Mesendoderm (in vitro differentiated cells): ENCODE data around the gene HNRNPUL1.

Source experiments
- DNase-seq: peaks from one replicate; pipeline ENCODE4 v3.0.0; 2013
- H2AK5ac ChIP-seq: 2 replicates; pipeline ENCODE4 v1.6.1; 2013; ENCODE audit warnings: low read length, inconsistent platforms
- H2BK120ac ChIP-seq: 2 replicates; pipeline ENCODE4 v1.6.1; 2013; ENCODE audit warnings: low read depth, mild to moderate bottlenecking, low read length, moderate library complexity, mixed read lengths
- H2BK15ac ChIP-seq: replicated peaks from 2 replicates; pipeline ENCODE4 v1.6.1; 2013; ENCODE audit warnings: low read depth, mild to moderate bottlenecking, moderate library complexity
- H2BK5ac ChIP-seq: 2 replicates; pipeline ENCODE4 v1.6.1; 2013; ENCODE audit warnings: low read length, inconsistent platforms
- H3K18ac ChIP-seq: 2 replicates; pipeline ENCODE4 v1.6.1; 2013; ENCODE audit warnings: mild to moderate bottlenecking, low read length, mixed read lengths
- H3K23ac ChIP-seq: one replicate; pipeline ENCODE4 v1.6.1; 2013; ENCODE audit warnings: low read length
- H3K27ac ChIP-seq: 2 replicates; pipeline ENCODE4 v1.5.1; 2013; ENCODE audit warnings: low read depth, mild to moderate bottlenecking, inconsistent platforms, low read length, moderate library complexity
- H3K27me3 ChIP-seq: 2 replicates; pipeline ENCODE4 v1.6.1; 2013; ENCODE audit warnings: low read length, control low read depth, mild to moderate bottlenecking, inconsistent platforms; ENCODE audit not compliant: insufficient read depth, poor library complexity
- H3K36me3 ChIP-seq: 2 replicates; pipeline ENCODE4 v1.6.1; 2013; ENCODE audit warnings: low read length, inconsistent platforms; ENCODE audit not compliant: control insufficient read depth, insufficient read depth
- H3K4ac ChIP-seq: one replicate; pipeline ENCODE4 v1.6.1; 2013; ENCODE audit warnings: low read depth, mild to moderate bottlenecking, low read length, moderate library complexity
- H3K4me1 ChIP-seq: 2 replicates; pipeline ENCODE4 v1.6.1; 2013; ENCODE audit warnings: low read depth, low read length, inconsistent platforms; ENCODE audit not compliant: control insufficient read depth
- H3K4me2 ChIP-seq: 2 replicates; pipeline ENCODE4 v1.6.1; 2013; ENCODE audit warnings: low read length
- H3K4me3 ChIP-seq: 2 replicates; pipeline ENCODE4 v1.5.1; 2013; ENCODE audit warnings: mild to moderate bottlenecking, low read length
- H3K56ac ChIP-seq: one replicate; pipeline ENCODE4 v1.6.1; 2013; ENCODE audit warnings: low read length
- H3K79me1 ChIP-seq: 2 replicates; pipeline ENCODE4 v1.6.1; 2013; ENCODE audit warnings: low read length, inconsistent platforms
- H3K79me2 ChIP-seq: 2 replicates; pipeline ENCODE4 v1.6.1; 2013; ENCODE audit warnings: mild to moderate bottlenecking, low read length; ENCODE audit not compliant: control insufficient read depth, insufficient read depth
- H3K9ac ChIP-seq: 2 replicates; pipeline ENCODE4 v1.6.1; 2013; ENCODE audit warnings: low read length, inconsistent platforms
- H4K5ac ChIP-seq: one replicate; pipeline ENCODE4 v1.6.1; 2013; ENCODE audit warnings: low read length
- H4K8ac ChIP-seq: one replicate; pipeline ENCODE4 v1.6.1; 2013; ENCODE audit warnings: low read depth, mild to moderate bottlenecking, control low read depth, low read length, moderate library complexity
- WGBS: extraction: QIAGEN DNeasy Blood & Tissue Kit; methylation state at CpG from one replicate; pipeline ENCODE4 v1.1.7; 2013; ENCODE audit warnings: low lambda C conversion rate, missing lambda C conversion rate; ENCODE audit not compliant: insufficient coverage; ENCODE audit errors: extremely low coverage; 5-methylcytosine and 5-hydroxymethylcytosine counted together

The HNRNPUL1 gene

GRCh38 chr19:41294393-41294792, 30.2 kb downstream of the HNRNPUL1 start:
- Histone ChIP-seq H3K9ac (no peak overlapping the region), H3K79me2 (no peaks in the 10 kb centered on the region), H3K56ac (no peak overlapping the region), H3K79me1 (peaks cover 20% of the 10 kb centered on the region), H3K4me3 (no peak overlapping the region), H4K5ac (no peak overlapping the region), H3K18ac (no peak overlapping the region), H3K27ac (no peak overlapping the region), H2BK15ac (no peak overlapping the region), H4K8ac (no peak overlapping the region), H3K23ac (no peak overlapping the region), H3K4me2 (no peak overlapping the region), H3K4me1 (no peaks in the 10 kb centered on the region), H3K4ac (no peak overlapping the region), H2BK120ac (no peak overlapping the region), H3K36me3 (peaks cover 61% of the 10 kb centered on the region), H2BK5ac (no peak overlapping the region), H3K27me3 (no peaks in the 10 kb centered on the region), H2AK5ac (no peak overlapping the region)
- no peak for DNase-seq
- WGBS = no CpG with 5 or more reads among the region's 10 CpGs

- Histone ChIP-seq H3K27ac (no peak overlapping the region), H2BK5ac (no peak overlapping the region), H3K4me1 (no peaks in the 10 kb centered on the region), H3K79me2 (no peaks in the 10 kb centered on the region), H3K79me1 (peaks cover 22% of the 10 kb centered on the region), H3K23ac (no peak overlapping the region), H3K4me2 (no peak overlapping the region), H2BK120ac (no peak overlapping the region), H3K36me3 (peaks cover 68% of the 10 kb centered on the region), H2BK15ac (no peak overlapping the region), H3K56ac (no peak overlapping the region), H3K18ac (no peak overlapping the region), H3K27me3 (no peaks in the 10 kb centered on the region), H3K9ac (no peak overlapping the region), H3K4me3 (no peak overlapping the region), H3K4ac (no peak overlapping the region), H2AK5ac (no peak overlapping the region), H4K5ac (no peak overlapping the region), H4K8ac (no peak overlapping the region)
- no peak for DNase-seq
- no CpG with 5 or more reads among the region's 6 CpGs for WGBS
These were observed 31.3 kb downstream of the HNRNPUL1 start for GRCh38 chr19:41295499-41295898.

GRCh38 chr19:41296433-41296871, 32.3 kb downstream of the HNRNPUL1 start:
- no peak overlapping the region for H2BK120ac ChIP-seq
- H3K23ac ChIP-seq = no peak overlapping the region
- no CpG with 5 or more reads among the region's 2 CpGs for WGBS
- no peak overlapping the region for H3K18ac ChIP-seq
- no peaks in the 10 kb centered on the region for H3K4me1 ChIP-seq
- DNase-seq = no peak
- no peaks in the 10 kb centered on the region for H3K79me2 ChIP-seq
- H2BK5ac ChIP-seq = no peak overlapping the region
- H3K27ac ChIP-seq = no peak overlapping the region
- no peak overlapping the region for H3K9ac ChIP-seq
- no peak overlapping the region for H2BK15ac ChIP-seq
- H3K4me3 ChIP-seq = no peak overlapping the region
- no peak overlapping the region for H3K4me2 ChIP-seq
- no peak overlapping the region for H4K8ac ChIP-seq
- H3K27me3 ChIP-seq = no peaks in the 10 kb centered on the region
- no peak overlapping the region for H4K5ac ChIP-seq
- H3K4ac ChIP-seq = no peak overlapping the region
- no peak overlapping the region for H2AK5ac ChIP-seq
- H3K56ac ChIP-seq = no peak overlapping the region
- H3K36me3 ChIP-seq = peaks cover 66% of the 10 kb centered on the region
- peaks cover 20% of the 10 kb centered on the region for H3K79me1 ChIP-seq

- no peaks in the 10 kb centered on the region for H3K27me3 ChIP-seq
- no peak overlapping the region for H3K56ac ChIP-seq
- H3K9ac ChIP-seq = no peak overlapping the region
- no peak for DNase-seq
- H3K4ac ChIP-seq = no peak overlapping the region
- H3K23ac ChIP-seq = no peak overlapping the region
- no peaks in the 10 kb centered on the region for H3K4me1 ChIP-seq
- H2BK5ac ChIP-seq = no peak overlapping the region
- no peak overlapping the region for H2BK15ac ChIP-seq
- no CpG with 5 or more reads among the region's 7 CpGs for WGBS
- H2BK120ac ChIP-seq = no peak overlapping the region
- H3K18ac ChIP-seq = no peak overlapping the region
- H3K36me3 ChIP-seq = peaks cover 62% of the 10 kb centered on the region
- H3K79me2 ChIP-seq = no peaks in the 10 kb centered on the region
- H4K5ac ChIP-seq = no peak overlapping the region
- H3K4me3 ChIP-seq = no peak overlapping the region
- H3K4me2 ChIP-seq = no peak overlapping the region
- H3K79me1 ChIP-seq = peaks cover 17% of the 10 kb centered on the region
- no peak overlapping the region for H3K27ac ChIP-seq
- H4K8ac ChIP-seq = no peak overlapping the region
- H2AK5ac ChIP-seq = no peak overlapping the region
These were observed 33.6 kb downstream of the HNRNPUL1 start for GRCh38 chr19:41297628-41298347.

- Histone ChIP-seq H4K5ac (no peak overlapping the region), H2AK5ac (no peak overlapping the region), H2BK5ac (no peak overlapping the region), H2BK120ac (no peak overlapping the region), H3K4me2 (no peak overlapping the region), H3K56ac (no peak overlapping the region), H3K18ac (no peak overlapping the region), H3K27me3 (no peaks in the 10 kb centered on the region), H3K36me3 (peaks cover 62% of the 10 kb centered on the region), H3K4me1 (no peaks in the 10 kb centered on the region), H3K4ac (no peak overlapping the region), H3K79me2 (no peaks in the 10 kb centered on the region), H3K79me1 (peaks cover 17% of the 10 kb centered on the region), H4K8ac (no peak overlapping the region), H2BK15ac (no peak overlapping the region), H3K23ac (no peak overlapping the region), H3K9ac (no peak overlapping the region), H3K4me3 (no peak overlapping the region), H3K27ac (no peak overlapping the region)
- peak; percentile 80 for DNase-seq
- no CpG with 5 or more reads among the region's 4 CpGs for WGBS
These were observed 34.3 kb downstream of the HNRNPUL1 start for GRCh38 chr19:41298348-41298964.
